Esophagus squamous epithelium (tissue), 5 donors: ENCODE measurements around the gene PPP3CA. TPM values are rescaled to one million over a fixed set of nuclear protein-coding genes. Genes with fewer than 3 reads are reported as not detected.

ENCODE experiments used
- DNase-seq: peaks from one replicate; lab custom pipeline; 2025; lab: John Stamatoyannopoulos, UW
- H3K27ac ChIP-seq, 4 donors: fragments of 200-600 bp; sonication (generic); one replicate each; pipeline ENCODE4 v1.5.1; 2016 to 2019; ENCODE audit warnings: mild to moderate bottlenecking in 1 of 4
- H3K27me3 ChIP-seq, 4 donors: fragments of 200-600 bp; sonication (generic); 1 replicate in 3 of 4; 2 replicates in 1 of 4; pipeline versions ENCODE4 v1.5.1 to v1.6.0; 2017 to 2021; ENCODE audit warnings: antibody characterized with exemption in 1 of 4
- H3K36me3 ChIP-seq, 3 donors: fragments of 200-600 bp; sonication (generic); one replicate each; pipeline ENCODE4 v1.5.1; 2016 to 2019
- H3K4me1 ChIP-seq, 3 donors: fragments of 200-600 bp; sonication (generic); one replicate each; pipeline ENCODE4 v1.5.1; 2017 to 2019
- H3K4me3 ChIP-seq, 4 donors: fragments of 200-600 bp; sonication (generic); 1 replicate in 3 of 4; 2 replicates in 1 of 4; pipeline ENCODE4 v1.5.1; 2016 to 2019; ENCODE audit warnings: mild to moderate bottlenecking in 2 of 4, moderate library complexity in 1 of 4
- H3K9me3 ChIP-seq, 3 donors: fragments of 200-600 bp; sonication (generic); one replicate each; pipeline ENCODE4 v1.5.1; 2016 to 2019
- CTCF ChIP-seq, 6 experiments: fragments of 450-650 bp in 4 of 6; fragments of 200-600 bp in 2 of 6; sonication (generic) in 2 of 6; IDR thresholded peaks; one replicate each; pipeline ENCODE4 v1.5.1; 2016 to 2019; ENCODE audit warnings: antibody characterized with exemption in 6 of 6, mild to moderate bottlenecking in 4 of 6, moderate library complexity in 4 of 6
- POLR2A ChIP-seq, 4 donors: fragments of 450-650 bp; IDR thresholded peaks; one replicate each; pipeline ENCODE4 v1.6.1; 2017; ENCODE audit warnings: antibody characterized with exemption in 4 of 4, mild to moderate bottlenecking in 4 of 4, moderate library complexity in 3 of 4
- WGBS, 2 donors: methylation state at CpG; one replicate each; pipeline ENCODE4 v1.1.5; 2018; 5-methylcytosine and 5-hydroxymethylcytosine counted together
- intact Hi-C: fragments of 100-400 bp; cut with DNase I; formaldehyde crosslinking; loops from one replicate; pipeline ENCODE4 v1.15.0; 2022
- total RNA-seq, 4 donors: library from RNA; depleted of rRNA; stranded (reverse); fragments of >200 nt; gene quantifications; one replicate each; pipeline ENCODE4 v1.1.0, GENCODE V29; 2016
- donor health status: DM: yes; HTN: yes; CAD: no.

Gene PPP3CA
- total RNA-seq, 4 donors from 2014 or later, result 13.3 to 25.7 (median 17.5) TPM

GRCh38 chr4:101200561-101200960 is 146.8 kb downstream of the PPP3CA start:
- no peaks in the 10 kb centered on the region for H3K36me3 ChIP-seq
- no peaks in the 10 kb centered on the region for H3K9me3 ChIP-seq
- WGBS, 2 donors, result 39 to 40% methylated on average over 4 of the region's 4 CpGs
- no peaks in the 10 kb centered on the region for H3K27me3 ChIP-seq
- no peak for DNase-seq
- H3K4me3 ChIP-seq, result no peak overlapping the region
- peaks cover 0 to 44% (median 14%) of the 10 kb centered on the region in 3 donors for H3K4me1 ChIP-seq
- no peak for TF ChIP-seq POLR2A (IDR thresholded peaks at IDR 0.05)
- TF ChIP-seq CTCF (IDR thresholded peaks at IDR 0.05), result no peak
- intact Hi-C loops, result no loop called here
- H3K27ac ChIP-seq, result peak overlapping the region in 2 of 4 donors; percentile 2 to 42

- 58 to 86% methylated on average over 3 of the region's 3 CpGs for WGBS, 2 donors
- DNase-seq, result no peak
- Histone ChIP-seq H3K4me1 (peaks cover 0 to 41% (median 14%) of the 10 kb centered on the region in 3 donors), H3K27me3 (no peaks in the 10 kb centered on the region), H3K36me3 (peaks cover 0 to 7% (median 0%) of the 10 kb centered on the region in 3 donors), H3K27ac (no peak overlapping the region), H3K4me3 (no peak overlapping the region), H3K9me3 (no peaks in the 10 kb centered on the region)
- TF ChIP-seq POLR2A (IDR thresholded peaks at IDR 0.05), result no peak
- no peak for TF ChIP-seq CTCF (IDR thresholded peaks at IDR 0.05)
- intact Hi-C loops, result no loop called here
Observed at GRCh38 chr4:101199507-101200285, 147.6 kb downstream of the PPP3CA start.

- no peak for TF ChIP-seq CTCF (IDR thresholded peaks at IDR 0.05)
- Histone ChIP-seq H3K36me3 (peaks cover 0 to 7% (median 0%) of the 10 kb centered on the region in 3 donors), H3K27me3 (no peaks in the 10 kb centered on the region), H3K4me3 (no peak overlapping the region), H3K27ac (no peak overlapping the region), H3K4me1 (peaks cover 0 to 41% (median 14%) of the 10 kb centered on the region in 3 donors), H3K9me3 (no peaks in the 10 kb centered on the region)
- no peak for DNase-seq
- intact Hi-C loops, result no loop called here
- WGBS, 2 donors, result 56 to 64% methylated on average over 4 of the region's 4 CpGs
Observed at GRCh38 chr4:101198682-101199339, 148.5 kb downstream of the PPP3CA start.

- intact Hi-C loops, result no loop called here
- no peak overlapping the region for H3K27ac ChIP-seq
- TF ChIP-seq POLR2A (IDR thresholded peaks at IDR 0.05) (no peak), CTCF (IDR thresholded peaks at IDR 0.05) (no peak)
- H3K36me3 ChIP-seq, result peaks cover 0 to 7% (median 0%) of the 10 kb centered on the region in 3 donors
- WGBS, 2 donors, result 84 to 90% methylated on average over 4 of the region's 4 CpGs
- H3K9me3 ChIP-seq, result no peaks in the 10 kb centered on the region
- no peak for DNase-seq
- H3K4me1 ChIP-seq, result peaks cover 0 to 46% (median 14%) of the 10 kb centered on the region in 3 donors
- no peaks in the 10 kb centered on the region for H3K27me3 ChIP-seq
- no peak overlapping the region for H3K4me3 ChIP-seq
Observed at GRCh38 chr4:101197350-101197749, 150.0 kb downstream of the PPP3CA start.

- Histone ChIP-seq H3K27me3 (no peaks in the 10 kb centered on the region), H3K27ac (peak overlapping the region; percentile 23 to 82 (median 68)), H3K36me3 (peaks cover 0 to 7% (median 0%) of the 10 kb centered on the region in 3 donors), H3K4me1 (peaks cover 0 to 37% (median 11%) of the 10 kb centered on the region in 3 donors), H3K9me3 (no peaks in the 10 kb centered on the region), H3K4me3 (no peak overlapping the region)
- intact Hi-C loops, result no loop called here
- no peak for TF ChIP-seq POLR2A (IDR thresholded peaks at IDR 0.05)
- TF ChIP-seq CTCF (IDR thresholded peaks at IDR 0.05), result no peak
- DNase-seq, result no peak
Observed at GRCh38 chr4:101192244-101192643, 155.1 kb downstream of the PPP3CA start.
